A673 (cell line): ENCODE results near the gene CD83. TPM values are rescaled to one million over a fixed set of nuclear protein-coding genes. Genes with fewer than 3 reads are reported as not detected.

Experiments used
- BruUV-seq: library from RNA; stranded (reverse); fragments of 400-500 nt; replicated peaks from 2 replicates; lab custom pipeline; 2021; lab: Mats Ljungman, UMichigan
- CTCF ChIA-PET: fragments of 300-600 bp; sonication (Branson Sonifier 250); formaldehyde crosslinking; loops from one replicate; lab custom pipeline; 2022; ENCODE audit warnings: antibody characterized with exemption; lab: Charles Lee
- POLR2A ChIA-PET: fragments of 300-600 bp; sonication (Branson Sonifier 250); formaldehyde crosslinking; loops from one replicate; lab custom pipeline; 2022; ENCODE audit warnings: antibody characterized with exemption; ENCODE audit not compliant: low non-redundant PET; lab: Charles Lee
- DNase-seq: peaks from one replicate; pipeline ENCODE4 v3.0.0-alpha.2; 2015; ENCODE audit warnings: low spot score
- H3K27ac ChIP-seq: fragments of 200-600 bp; sonication (generic); 2 replicates; pipeline ENCODE4 v1.5.1; 2016; ENCODE audit warnings: mixed run types, low read depth, mild to moderate bottlenecking, mixed read lengths, antibody characterized with exemption, low read length; ENCODE audit not compliant: poor library complexity, severe bottlenecking
- H3K27me3 ChIP-seq: fragments of 200-600 bp; sonication (generic); replicated peaks from 2 replicates; pipeline ENCODE4 v1.6.1; 2017; ENCODE audit warnings: mixed run types, low read depth, mild to moderate bottlenecking, mixed read lengths, antibody characterized with exemption, low read length; ENCODE audit not compliant: insufficient read depth, poor library complexity
- H3K36me3 ChIP-seq: fragments of 200-600 bp; sonication (generic); 2 replicates; pipeline ENCODE4 v1.6.1; 2016; ENCODE audit warnings: mixed run types, mild to moderate bottlenecking, mixed read lengths, antibody characterized with exemption, low read length; ENCODE audit not compliant: insufficient read depth, poor library complexity, severe bottlenecking
- H3K4me1 ChIP-seq: fragments of 200-600 bp; sonication (generic); 2 replicates; pipeline ENCODE4 v1.6.1; 2017; ENCODE audit warnings: mixed run types, mild to moderate bottlenecking, mixed read lengths, antibody characterized with exemption, low read length; ENCODE audit not compliant: insufficient read depth, poor library complexity, severe bottlenecking
- H3K4me3 ChIP-seq: fragments of 200-600 bp; sonication (generic); 2 replicates; pipeline ENCODE4 v1.5.1; 2016; ENCODE audit warnings: low read depth, mixed run types, mild to moderate bottlenecking, mixed read lengths, low read length; ENCODE audit not compliant: poor library complexity, severe bottlenecking
- H3K9me3 ChIP-seq: fragments of 200-600 bp; sonication (generic); 2 replicates; pipeline ENCODE4 v1.6.1; 2016; ENCODE audit warnings: mixed run types, low read depth, mild to moderate bottlenecking, mixed read lengths, antibody characterized with exemption, low read length; ENCODE audit not compliant: poor library complexity, severe bottlenecking
- EZH2 ChIP-seq: fragments of 200-600 bp; sonication (generic); IDR thresholded peaks from 2 replicates; pipeline ENCODE4 v1.6.1; 2017; ENCODE audit warnings: borderline replicate concordance, low read depth, mild to moderate bottlenecking, mixed read lengths, antibody characterized with exemption, low read length; ENCODE audit not compliant: poor library complexity, severe bottlenecking
- intact Hi-C: fragments of 100-400 bp; cut with micrococcal nuclease; formaldehyde crosslinking; loops from one replicate; pipeline ENCODE4 v1.10.0; 2022; ENCODE audit not compliant: unreplicated experiment
- total RNA-seq: library from RNA; stranded (reverse); gene quantifications from 2 replicates; pipeline ENCODE4 v1.2.3, GENCODE V29; 2021
- TF ChIP-seq, protein P1 (sequence below): fragments of 300-800, 200-600 bp; sonication (generic); conservative IDR thresholded peaks from 2 replicates; pipeline ENCODE4 v1.5.1; 2017; ENCODE audit warnings: low read depth, mild to moderate bottlenecking, antibody characterized with exemption, low read length, moderate library complexity, mixed read lengths

CD83 gene
- total RNA-seq, 1 experiment from 2014 or later = 14.4 TPM

DNA sequence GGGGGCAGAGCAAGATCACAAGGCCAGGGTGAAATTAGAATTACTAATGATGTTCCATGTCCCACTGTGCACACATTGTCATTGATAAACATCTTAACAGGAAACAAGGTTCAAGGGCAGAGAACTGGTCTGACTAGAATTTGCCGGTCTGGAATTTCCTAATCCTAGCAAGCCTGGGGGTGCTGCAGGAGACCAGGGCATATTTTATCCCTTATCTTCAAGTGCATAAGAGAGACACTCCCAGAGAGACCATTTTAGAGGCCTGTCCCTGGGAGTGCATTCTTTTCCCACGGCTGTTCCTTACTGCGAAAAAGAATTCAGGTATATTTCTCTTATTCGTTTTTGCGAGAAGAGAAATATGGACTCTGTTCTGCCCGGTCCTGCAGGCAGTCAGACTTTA is 41.5 kb downstream of the CD83 start:
- TF ChIP-seq, protein P1, sequence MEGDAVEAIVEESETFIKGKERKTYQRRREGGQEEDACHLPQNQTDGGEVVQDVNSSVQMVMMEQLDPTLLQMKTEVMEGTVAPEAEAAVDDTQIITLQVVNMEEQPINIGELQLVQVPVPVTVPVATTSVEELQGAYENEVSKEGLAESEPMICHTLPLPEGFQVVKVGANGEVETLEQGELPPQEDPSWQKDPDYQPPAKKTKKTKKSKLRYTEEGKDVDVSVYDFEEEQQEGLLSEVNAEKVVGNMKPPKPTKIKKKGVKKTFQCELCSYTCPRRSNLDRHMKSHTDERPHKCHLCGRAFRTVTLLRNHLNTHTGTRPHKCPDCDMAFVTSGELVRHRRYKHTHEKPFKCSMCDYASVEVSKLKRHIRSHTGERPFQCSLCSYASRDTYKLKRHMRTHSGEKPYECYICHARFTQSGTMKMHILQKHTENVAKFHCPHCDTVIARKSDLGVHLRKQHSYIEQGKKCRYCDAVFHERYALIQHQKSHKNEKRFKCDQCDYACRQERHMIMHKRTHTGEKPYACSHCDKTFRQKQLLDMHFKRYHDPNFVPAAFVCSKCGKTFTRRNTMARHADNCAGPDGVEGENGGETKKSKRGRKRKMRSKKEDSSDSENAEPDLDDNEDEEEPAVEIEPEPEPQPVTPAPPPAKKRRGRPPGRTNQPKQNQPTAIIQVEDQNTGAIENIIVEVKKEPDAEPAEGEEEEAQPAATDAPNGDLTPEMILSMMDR = no peak
- TF ChIP-seq EZH2 = no peak
- CTCF ChIA-PET = no interaction called here
- no TSS peak for BruUV-seq
- intact Hi-C loops = no loop called here
- H3K36me3 ChIP-seq = no peaks in the 10 kb centered on the region
- POLR2A ChIA-PET = no interaction called here
- H3K4me3 ChIP-seq = no peak overlapping the region
- no peak for DNase-seq
- no peaks in the 10 kb centered on the region for H3K27me3 ChIP-seq
- H3K4me1 ChIP-seq = no peaks in the 10 kb centered on the region
- peaks cover 3% of the 10 kb centered on the region for H3K9me3 ChIP-seq
- H3K27ac ChIP-seq = no peak overlapping the region

DNA sequence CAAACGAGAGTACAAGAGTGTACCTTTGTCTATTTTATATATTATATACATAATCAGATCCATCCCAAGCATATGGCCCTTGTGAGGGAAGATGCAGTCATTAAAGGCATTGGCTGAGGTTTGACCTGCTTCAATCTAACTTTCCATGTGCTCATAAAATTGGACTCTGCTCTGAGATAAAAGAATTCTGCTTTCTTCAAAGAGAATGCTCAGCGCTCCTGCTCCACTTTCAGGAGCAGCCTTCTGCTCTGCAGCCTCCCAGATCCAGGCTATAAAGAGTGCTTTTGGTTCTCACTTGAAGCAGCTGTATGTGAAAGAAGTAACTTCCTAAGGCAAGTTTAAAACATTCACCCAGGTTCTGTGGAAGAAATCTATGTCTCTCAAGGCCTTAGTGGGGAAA is 45.3 kb downstream of the CD83 start:
- intact Hi-C loops = no loop called here
- no peak overlapping the region for H3K4me3 ChIP-seq
- ChIA-PET CTCF (no interaction called here), POLR2A (no interaction called here)
- no peaks in the 10 kb centered on the region for H3K27me3 ChIP-seq
- H3K27ac ChIP-seq = no peak overlapping the region
- no peak for DNase-seq
- BruUV-seq = no TSS peak
- H3K9me3 ChIP-seq = peaks cover 3% of the 10 kb centered on the region
- no peak for TF ChIP-seq EZH2
- TF ChIP-seq, protein P1 = no peak
- H3K36me3 ChIP-seq = no peaks in the 10 kb centered on the region
- no peaks in the 10 kb centered on the region for H3K4me1 ChIP-seq

DNA sequence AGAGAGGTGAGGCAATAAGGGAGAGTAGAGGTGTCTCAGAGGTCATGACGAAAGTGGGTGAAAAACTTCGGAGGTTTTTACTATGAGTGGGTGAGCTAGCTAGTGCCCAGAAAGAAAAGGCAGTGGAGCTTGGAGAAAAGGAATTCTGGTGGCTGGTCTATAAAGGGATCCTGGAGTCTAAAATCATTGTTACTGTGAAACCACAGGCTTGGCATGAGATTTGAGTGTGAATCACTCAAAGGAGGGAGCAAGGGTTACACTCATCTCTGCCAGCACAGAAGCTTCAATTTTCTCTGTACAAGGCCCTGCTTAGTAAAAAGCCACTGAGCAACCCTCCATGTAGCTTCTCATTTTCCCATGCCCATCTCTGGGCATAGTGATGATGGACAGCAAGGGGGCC is 47.5 kb downstream of the CD83 start:
- TF ChIP-seq, protein P1 = no peak
- TF ChIP-seq EZH2 = no peak
- Histone ChIP-seq H3K27ac (no peak overlapping the region), H3K27me3 (no peaks in the 10 kb centered on the region), H3K9me3 (peaks cover 13% of the 10 kb centered on the region), H3K4me3 (no peak overlapping the region), H3K36me3 (peaks cover 6% of the 10 kb centered on the region), H3K4me1 (no peaks in the 10 kb centered on the region)
- no peak for DNase-seq
- ChIA-PET POLR2A (no interaction called here), CTCF (no interaction called here)
- no TSS peak for BruUV-seq
- intact Hi-C loops = no loop called here
